Panc1 (cell line): ENCODE results near the gene PTPRS. TPM values are rescaled to one million over a fixed set of nuclear protein-coding genes. Genes with fewer than 3 reads are reported as not detected.
A peak's percentile ranks its signal among the peaks of the same experiment; 100 is the strongest.

Experiments
- ATAC-seq: fragments of 200-7000 bp; cut with Tn5 transposase; 2 replicates; pipeline ENCODE4 v1.9.1; 2020; ENCODE audit warnings: mild to moderate bottlenecking, moderate library complexity
- BruUV-seq: library from RNA; stranded (reverse); fragments of 400-500 nt; replicated peaks from 2 replicates; lab custom pipeline; 2021; lab: Mats Ljungman, UMichigan
- CTCF ChIA-PET: fragments of 300-600 bp; sonication (Branson Sonifier 250); formaldehyde crosslinking; loops from one replicate; lab custom pipeline; 2022; ENCODE audit warnings: antibody characterized with exemption; lab: Charles Lee
- POLR2A ChIA-PET: fragments of 300-600 bp; sonication (Branson Sonifier 250); formaldehyde crosslinking; loops from one replicate; lab custom pipeline; 2022; ENCODE audit warnings: antibody characterized with exemption; lab: Charles Lee
- DNase-seq: peaks from one replicate; pipeline ENCODE4 v3.0.0-alpha.2; 2010; ENCODE audit warnings: low read depth, low spot score
- H3K27ac ChIP-seq: 2 replicates; pipeline ENCODE4 v1.5.1; 2011; ENCODE audit warnings: mild to moderate bottlenecking, low read length, inconsistent platforms
- H3K27me3 ChIP-seq: fragments of 200-500 bp; sonication (Bioruptor generic); 2 replicates; pipeline ENCODE4 v1.6.0; 2014; ENCODE audit warnings: low read length, inconsistent platforms; ENCODE audit not compliant: control insufficient read depth, insufficient read depth
- H3K36me3 ChIP-seq: fragments of 200-500 bp; sonication (Bioruptor generic); 2 replicates; pipeline ENCODE4 v1.5.1; 2014; ENCODE audit warnings: inconsistent platforms, mild to moderate bottlenecking, low read length, moderate library complexity; ENCODE audit not compliant: control insufficient read depth, insufficient read depth
- H3K4me1 ChIP-seq: 2 replicates; pipeline ENCODE4 v1.5.1; 2011; ENCODE audit warnings: inconsistent platforms, mild to moderate bottlenecking, low read length, moderate library complexity; ENCODE audit not compliant: control insufficient read depth, insufficient read depth
- H3K4me3 ChIP-seq, 2 experiments: 2 replicates each; pipeline ENCODE4 v1.5.1; 2011 to 2012; ENCODE audit warnings: low read depth in 2 of 2, low read length in 2 of 2, mild to moderate bottlenecking in 2 of 2, inconsistent platforms in 1 of 2, moderate library complexity in 1 of 2
- H3K9me3 ChIP-seq: fragments of 200-500 bp; sonication (Bioruptor generic); 2 replicates; pipeline ENCODE4 v1.5.1; 2014; ENCODE audit warnings: low read depth, mild to moderate bottlenecking, inconsistent platforms, low read length, moderate library complexity; ENCODE audit not compliant: control insufficient read depth, insufficient read depth
- POLR2AphosphoS5 ChIP-seq: IDR thresholded peaks from 2 replicates; pipeline ENCODE4 v1.6.1; 2012; ENCODE audit warnings: mild to moderate bottlenecking, low read depth, low read length, moderate library complexity
- SIN3A ChIP-seq: IDR thresholded peaks from 2 replicates; pipeline ENCODE4 v1.6.1; 2012; ENCODE audit warnings: low read depth, mild to moderate bottlenecking, low read length, moderate library complexity, borderline replicate concordance; ENCODE audit not compliant: insufficient read depth
- TCF7L2 ChIP-seq: IDR thresholded peaks from 2 replicates; pipeline ENCODE4 v1.6.1; 2011; ENCODE audit warnings: mild to moderate bottlenecking, low read depth, low read length, inconsistent platforms
- in situ Hi-C: cut with HindIII; loops from 2 replicates; pipeline ENCODE4 v1.10.0; 2016; ENCODE audit warnings: low sequenced_read_pairs, low pct_unique_long_range_greater_than_20kb
- intact Hi-C: fragments of 100-400 bp; cut with micrococcal nuclease; formaldehyde crosslinking; loops from one replicate; pipeline ENCODE4 v1.10.0; 2022; ENCODE audit not compliant: unreplicated experiment
- total RNA-seq: library from RNA; stranded (reverse); gene quantifications from one replicate; pipeline ENCODE4 v1.2.1, GENCODE V29; 2021; ENCODE audit not compliant: unreplicated experiment
- TF ChIP-seq, protein P1 (sequence below), 2 experiments: IDR thresholded peaks; 2 replicates each; pipeline ENCODE4 v1.6.1; 2011 to 2012; ENCODE audit warnings: low read depth in 2 of 2, control low read depth in 1 of 2, low read length in 1 of 2, mild to moderate bottlenecking in 1 of 2, moderate library complexity in 1 of 2; ENCODE audit not compliant: insufficient read depth in 1 of 2
- TF ChIP-seq, protein P2 (sequence below): fragments of 450-650 bp; IDR thresholded peaks from 2 replicates; pipeline ENCODE4 v1.5.1; 2017; ENCODE audit warnings: mild to moderate bottlenecking

The PTPRS gene
- total RNA-seq, 1 experiment from 2014 or later: 85.4 TPM

DNA sequence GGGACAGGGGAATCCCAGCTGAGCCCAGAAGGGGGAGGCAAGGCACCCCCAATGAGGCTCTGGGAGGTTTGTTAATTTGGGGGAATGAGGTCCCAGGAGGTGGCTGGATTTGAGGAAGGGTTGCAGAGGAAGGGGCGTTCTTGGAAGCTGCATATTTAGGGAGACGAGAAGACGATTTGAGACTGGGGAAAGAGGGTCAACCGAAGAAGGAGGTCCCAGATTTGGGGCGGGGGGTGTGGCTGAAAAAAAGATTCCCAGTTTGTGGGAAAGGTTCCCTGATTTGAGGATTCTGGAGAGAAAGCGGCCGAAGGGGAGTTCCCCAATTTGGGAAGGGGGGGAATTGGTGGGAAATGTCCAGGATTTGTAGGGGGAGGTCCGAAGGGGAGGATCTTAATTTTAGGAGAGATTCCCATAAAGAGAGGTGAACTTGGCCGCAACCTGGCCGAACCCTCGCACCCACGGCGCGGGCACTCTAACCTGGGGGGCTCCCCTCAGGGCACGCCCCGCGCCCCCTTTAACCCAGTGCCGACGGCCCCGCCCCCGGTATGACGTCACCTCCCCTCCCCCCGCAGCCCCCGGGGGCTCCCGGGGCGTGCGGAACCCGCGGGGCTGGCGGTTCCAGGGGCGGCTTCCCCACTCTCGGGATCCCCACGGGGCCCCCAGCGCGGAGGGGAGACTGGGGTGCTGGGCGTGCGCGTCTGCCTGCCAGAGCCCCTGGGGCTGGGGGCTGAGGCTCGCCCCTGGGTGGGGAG, 1.2 kb downstream of the PTPRS start:
- H3K4me3 ChIP-seq: peak overlapping the region; percentile 49 to 57
- ATAC-seq: no peak
- BruUV-seq: no TSS peak
- ChIA-PET CTCF (no interaction called here), POLR2A (no interaction called here)
- no peaks in the 10 kb centered on the region for H3K27me3 ChIP-seq
- intact Hi-C loops: no loop called here
- no peaks in the 10 kb centered on the region for H3K36me3 ChIP-seq
- no peaks in the 10 kb centered on the region for H3K9me3 ChIP-seq
- peaks cover 8% of the 10 kb centered on the region; the same call in 1 of the 2 replicates for H3K4me1 ChIP-seq
- in situ Hi-C loops: no loop called here
- no peak for TF ChIP-seq POLR2AphosphoS5
- no peak for TF ChIP-seq TCF7L2
- TF ChIP-seq, protein P1, sequence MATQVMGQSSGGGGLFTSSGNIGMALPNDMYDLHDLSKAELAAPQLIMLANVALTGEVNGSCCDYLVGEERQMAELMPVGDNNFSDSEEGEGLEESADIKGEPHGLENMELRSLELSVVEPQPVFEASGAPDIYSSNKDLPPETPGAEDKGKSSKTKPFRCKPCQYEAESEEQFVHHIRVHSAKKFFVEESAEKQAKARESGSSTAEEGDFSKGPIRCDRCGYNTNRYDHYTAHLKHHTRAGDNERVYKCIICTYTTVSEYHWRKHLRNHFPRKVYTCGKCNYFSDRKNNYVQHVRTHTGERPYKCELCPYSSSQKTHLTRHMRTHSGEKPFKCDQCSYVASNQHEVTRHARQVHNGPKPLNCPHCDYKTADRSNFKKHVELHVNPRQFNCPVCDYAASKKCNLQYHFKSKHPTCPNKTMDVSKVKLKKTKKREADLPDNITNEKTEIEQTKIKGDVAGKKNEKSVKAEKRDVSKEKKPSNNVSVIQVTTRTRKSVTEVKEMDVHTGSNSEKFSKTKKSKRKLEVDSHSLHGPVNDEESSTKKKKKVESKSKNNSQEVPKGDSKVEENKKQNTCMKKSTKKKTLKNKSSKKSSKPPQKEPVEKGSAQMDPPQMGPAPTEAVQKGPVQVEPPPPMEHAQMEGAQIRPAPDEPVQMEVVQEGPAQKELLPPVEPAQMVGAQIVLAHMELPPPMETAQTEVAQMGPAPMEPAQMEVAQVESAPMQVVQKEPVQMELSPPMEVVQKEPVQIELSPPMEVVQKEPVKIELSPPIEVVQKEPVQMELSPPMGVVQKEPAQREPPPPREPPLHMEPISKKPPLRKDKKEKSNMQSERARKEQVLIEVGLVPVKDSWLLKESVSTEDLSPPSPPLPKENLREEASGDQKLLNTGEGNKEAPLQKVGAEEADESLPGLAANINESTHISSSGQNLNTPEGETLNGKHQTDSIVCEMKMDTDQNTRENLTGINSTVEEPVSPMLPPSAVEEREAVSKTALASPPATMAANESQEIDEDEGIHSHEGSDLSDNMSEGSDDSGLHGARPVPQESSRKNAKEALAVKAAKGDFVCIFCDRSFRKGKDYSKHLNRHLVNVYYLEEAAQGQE (IDR thresholded peaks at IDR 0.05; ENCODE audit: insufficient read depth in 1 of 2, low read depth in 2 of 2, low read length in 1 of 2): no peak
- TF ChIP-seq SIN3A: no peak
- no peak overlapping the region for H3K27ac ChIP-seq
- no peak for DNase-seq

DNA sequence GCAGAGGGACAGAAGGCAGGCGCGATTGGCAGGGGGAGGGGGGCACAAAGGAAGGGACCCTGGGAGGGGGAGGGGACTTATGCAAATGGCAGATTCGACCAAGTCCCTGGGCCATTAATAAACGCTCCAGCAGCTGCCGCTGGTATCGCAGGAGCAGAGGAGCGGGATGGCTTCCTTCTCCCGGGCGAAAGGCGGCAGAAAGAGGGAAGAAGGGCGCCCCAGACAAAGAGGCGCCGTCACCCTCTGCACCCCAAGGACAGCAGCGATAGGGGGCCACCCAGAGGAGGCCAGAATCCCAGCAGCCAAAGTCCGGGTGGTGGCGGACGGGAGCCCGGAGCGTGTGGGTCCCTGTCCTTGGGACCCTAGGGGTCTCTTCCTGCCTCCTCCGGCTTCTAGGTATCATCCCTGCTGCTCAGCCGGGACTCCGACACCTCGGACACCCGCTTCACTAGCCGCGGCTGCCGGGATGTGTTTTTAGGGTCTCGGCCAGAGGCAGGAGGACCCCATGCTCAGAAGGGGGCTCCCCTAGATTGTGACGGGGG, 1.9 kb downstream of the PTPRS start:
- DNase-seq (no peak), ATAC-seq (no peak)
- Histone ChIP-seq H3K4me1 (peaks cover 8% of the 10 kb centered on the region; the same call in 1 of the 2 replicates), H3K9me3 (no peaks in the 10 kb centered on the region), H3K27ac (no peak overlapping the region), H3K27me3 (no peaks in the 10 kb centered on the region), H3K36me3 (no peaks in the 10 kb centered on the region), H3K4me3 (peak overlapping the region; percentile 49 to 57)
- CTCF ChIA-PET: no interaction called here
- in situ Hi-C loops: no loop called here
- BruUV-seq: no TSS peak
- POLR2A ChIA-PET: no interaction called here
- intact Hi-C loops: no loop called here
- TF ChIP-seq SIN3A (no peak), POLR2AphosphoS5 (no peak), TCF7L2 (no peak)
- TF ChIP-seq, protein P2, sequence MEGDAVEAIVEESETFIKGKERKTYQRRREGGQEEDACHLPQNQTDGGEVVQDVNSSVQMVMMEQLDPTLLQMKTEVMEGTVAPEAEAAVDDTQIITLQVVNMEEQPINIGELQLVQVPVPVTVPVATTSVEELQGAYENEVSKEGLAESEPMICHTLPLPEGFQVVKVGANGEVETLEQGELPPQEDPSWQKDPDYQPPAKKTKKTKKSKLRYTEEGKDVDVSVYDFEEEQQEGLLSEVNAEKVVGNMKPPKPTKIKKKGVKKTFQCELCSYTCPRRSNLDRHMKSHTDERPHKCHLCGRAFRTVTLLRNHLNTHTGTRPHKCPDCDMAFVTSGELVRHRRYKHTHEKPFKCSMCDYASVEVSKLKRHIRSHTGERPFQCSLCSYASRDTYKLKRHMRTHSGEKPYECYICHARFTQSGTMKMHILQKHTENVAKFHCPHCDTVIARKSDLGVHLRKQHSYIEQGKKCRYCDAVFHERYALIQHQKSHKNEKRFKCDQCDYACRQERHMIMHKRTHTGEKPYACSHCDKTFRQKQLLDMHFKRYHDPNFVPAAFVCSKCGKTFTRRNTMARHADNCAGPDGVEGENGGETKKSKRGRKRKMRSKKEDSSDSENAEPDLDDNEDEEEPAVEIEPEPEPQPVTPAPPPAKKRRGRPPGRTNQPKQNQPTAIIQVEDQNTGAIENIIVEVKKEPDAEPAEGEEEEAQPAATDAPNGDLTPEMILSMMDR: no peak
- TF ChIP-seq, protein P1 (IDR thresholded peaks at IDR 0.05; ENCODE audit: insufficient read depth in 1 of 2, low read depth in 2 of 2, low read length in 1 of 2): no peak
